ENCODE data around the gene IL6. TPM values are rescaled to one million over a fixed set of nuclear protein-coding genes. Genes with fewer than 3 reads are reported as not detected.

The IL6 gene
- total and polyA plus RNA-seq, 10 of the 15 experiments (the other 5 are each of a cell fraction or from before 2014, with no cell fraction given): not detected

DNA sequence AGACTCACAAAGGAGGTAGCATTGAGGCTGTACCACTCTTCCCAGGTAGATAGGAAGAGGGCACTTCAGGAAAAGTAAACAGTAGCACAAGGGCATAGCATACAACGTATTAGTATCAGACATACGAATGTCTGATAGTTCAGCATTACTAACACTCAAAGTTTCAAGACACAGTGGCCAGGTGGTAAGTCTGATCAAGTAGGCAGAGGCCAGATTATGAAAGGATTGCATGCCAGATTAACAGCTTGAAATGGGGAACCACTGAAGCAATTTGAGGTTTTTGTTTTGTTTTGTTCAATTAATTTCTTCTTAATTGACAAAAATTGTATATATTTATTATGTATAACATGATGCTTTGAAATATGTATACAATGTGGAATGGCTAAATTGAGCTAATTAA, 45.7 kb upstream of the IL6 start:
- no peak for DNase-seq (ENCODE audit: low read depth, low spot score)
- Histone ChIP-seq H3K27me3 (replicated peaks in 1 of 2; ENCODE audit: control insufficient read depth in 2 of 2, insufficient read depth in 2 of 2, low read length in 1 of 2) (peaks cover 0 to 6% of the 10 kb centered on the region in 2 experiments; a peak in 1 of 4 replicates), H3K4me1 (ENCODE audit: control insufficient read depth, insufficient read depth, low read length) (peaks cover 12% of the 10 kb centered on the region), H3K4me2 (ENCODE audit: control insufficient read depth, insufficient read depth) (no peak overlapping the region), H3K79me2 (ENCODE audit: control insufficient read depth, insufficient read depth, low read length) (no peaks in the 10 kb centered on the region), H3K27ac (ENCODE audit: control insufficient read depth, insufficient read depth) (no peak overlapping the region), H3K9ac (ENCODE audit: control insufficient read depth, insufficient read depth, low read length) (no peak overlapping the region), H4K20me1 (ENCODE audit: control insufficient read depth, insufficient read depth) (no peaks in the 10 kb centered on the region), H3K4me3 (no peak overlapping the region), H3K9me3 (replicated peaks; ENCODE audit: control insufficient read depth, insufficient read depth, low read length) (no peaks in the 10 kb centered on the region; the same call in 2 of the 3 replicates), H2AFZ (ENCODE audit: control insufficient read depth, low read depth, low read length) (no peak overlapping the region), H3K36me3 (ENCODE audit: control insufficient read depth in 2 of 2, insufficient read depth in 2 of 2, low read length in 1 of 2) (no peaks in the 10 kb centered on the region)
- RAD21 ChIA-PET (ENCODE audit: unreplicated experiment): no interaction called here
- in situ Hi-C loops (cut with MboI) (no loop called here), intact Hi-C loops (cut with micrococcal nuclease; ENCODE audit: unreplicated experiment) (no loop called here)
- CTCF ChIA-PET: interaction anchor here (0.7 kb wide), 1 partner anchor 374 kb away, joined by 3 read pairs; no protein-coding TSS in a partner anchor
- SMC1A ChIA-PET (ENCODE audit: uncharacterized antibody, unreplicated experiment): no interaction called here
- no peak for ATAC-seq
- POLR2A ChIA-PET: no interaction called here
- FAIRE-seq: no peak
- WGBS (ENCODE audit: insufficient coverage, insufficient replicate concordance, low lambda C conversion rate, missing lambda C conversion rate): 52% methylated on average over 2 of the region's 2 CpGs
- no TSS peak for BruUV-seq (replicated peaks)
- TF ChIP-seq STAT1 (conservative IDR thresholded peaks at IDR 0.05) (no peak), ATF7 (IDR thresholded peaks at IDR 0.05; ENCODE audit: low read depth) (no peak), KLF5 (IDR thresholded peaks at IDR 0.05; ENCODE audit: partially characterized antibody) (no peak), ZNF384 (IDR thresholded peaks at IDR 0.05; ENCODE audit: borderline replicate concordance, low read depth, low read length) (no peak), ZNF207 (IDR thresholded peaks at IDR 0.05; ENCODE audit: borderline replicate concordance) (no peak), IRF4 (IDR thresholded peaks at IDR 0.05; ENCODE audit: low read depth, low read length) (no peak), SMAD5 (IDR thresholded peaks at IDR 0.05; ENCODE audit: low read depth) (no peak), BHLHE40 (IDR thresholded peaks at IDR 0.05; ENCODE audit: borderline replicate concordance in 1 of 2, low read depth in 2 of 2, low read length in 1 of 2) (no peak), CEBPB (IDR thresholded peaks at IDR 0.05; ENCODE audit: borderline replicate concordance in 1 of 2, low read depth in 2 of 2, low read length in 2 of 2) (no peak), MYC (IDR thresholded peaks at IDR 0.05; ENCODE audit: insufficient read depth, insufficient read length, insufficient replicate concordance, low read length, severe bottlenecking) (no peak)
- TF ChIP-seq, protein P1, sequence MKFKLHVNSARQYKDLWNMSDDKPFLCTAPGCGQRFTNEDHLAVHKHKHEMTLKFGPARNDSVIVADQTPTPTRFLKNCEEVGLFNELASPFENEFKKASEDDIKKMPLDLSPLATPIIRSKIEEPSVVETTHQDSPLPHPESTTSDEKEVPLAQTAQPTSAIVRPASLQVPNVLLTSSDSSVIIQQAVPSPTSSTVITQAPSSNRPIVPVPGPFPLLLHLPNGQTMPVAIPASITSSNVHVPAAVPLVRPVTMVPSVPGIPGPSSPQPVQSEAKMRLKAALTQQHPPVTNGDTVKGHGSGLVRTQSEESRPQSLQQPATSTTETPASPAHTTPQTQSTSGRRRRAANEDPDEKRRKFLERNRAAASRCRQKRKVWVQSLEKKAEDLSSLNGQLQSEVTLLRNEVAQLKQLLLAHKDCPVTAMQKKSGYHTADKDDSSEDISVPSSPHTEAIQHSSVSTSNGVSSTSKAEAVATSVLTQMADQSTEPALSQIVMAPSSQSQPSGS (IDR thresholded peaks at IDR 0.05; ENCODE audit: low read length): no peak
- TF ChIP-seq, protein P2, sequence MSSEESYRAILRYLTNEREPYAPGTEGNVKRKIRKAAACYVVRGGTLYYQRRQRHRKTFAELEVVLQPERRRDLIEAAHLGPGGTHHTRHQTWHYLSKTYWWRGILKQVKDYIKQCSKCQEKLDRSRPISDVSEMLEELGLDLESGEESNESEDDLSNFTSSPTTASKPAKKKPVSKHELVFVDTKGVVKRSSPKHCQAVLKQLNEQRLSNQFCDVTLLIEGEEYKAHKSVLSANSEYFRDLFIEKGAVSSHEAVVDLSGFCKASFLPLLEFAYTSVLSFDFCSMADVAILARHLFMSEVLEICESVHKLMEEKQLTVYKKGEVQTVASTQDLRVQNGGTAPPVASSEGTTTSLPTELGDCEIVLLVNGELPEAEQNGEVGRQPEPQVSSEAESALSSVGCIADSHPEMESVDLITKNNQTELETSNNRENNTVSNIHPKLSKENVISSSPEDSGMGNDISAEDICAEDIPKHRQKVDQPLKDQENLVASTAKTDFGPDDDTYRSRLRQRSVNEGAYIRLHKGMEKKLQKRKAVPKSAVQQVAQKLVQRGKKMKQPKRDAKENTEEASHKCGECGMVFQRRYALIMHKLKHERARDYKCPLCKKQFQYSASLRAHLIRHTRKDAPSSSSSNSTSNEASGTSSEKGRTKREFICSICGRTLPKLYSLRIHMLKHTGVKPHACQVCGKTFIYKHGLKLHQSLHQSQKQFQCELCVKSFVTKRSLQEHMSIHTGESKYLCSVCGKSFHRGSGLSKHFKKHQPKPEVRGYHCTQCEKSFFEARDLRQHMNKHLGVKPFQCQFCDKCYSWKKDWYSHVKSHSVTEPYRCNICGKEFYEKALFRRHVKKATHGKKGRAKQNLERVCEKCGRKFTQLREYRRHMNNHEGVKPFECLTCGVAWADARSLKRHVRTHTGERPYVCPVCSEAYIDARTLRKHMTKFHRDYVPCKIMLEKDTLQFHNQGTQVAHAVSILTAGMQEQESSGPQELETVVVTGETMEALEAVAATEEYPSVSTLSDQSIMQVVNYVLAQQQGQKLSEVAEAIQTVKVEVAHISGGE (CRISPR knock-in tag; IDR thresholded peaks at IDR 0.05): no peak
- TF ChIP-seq, protein P3, sequence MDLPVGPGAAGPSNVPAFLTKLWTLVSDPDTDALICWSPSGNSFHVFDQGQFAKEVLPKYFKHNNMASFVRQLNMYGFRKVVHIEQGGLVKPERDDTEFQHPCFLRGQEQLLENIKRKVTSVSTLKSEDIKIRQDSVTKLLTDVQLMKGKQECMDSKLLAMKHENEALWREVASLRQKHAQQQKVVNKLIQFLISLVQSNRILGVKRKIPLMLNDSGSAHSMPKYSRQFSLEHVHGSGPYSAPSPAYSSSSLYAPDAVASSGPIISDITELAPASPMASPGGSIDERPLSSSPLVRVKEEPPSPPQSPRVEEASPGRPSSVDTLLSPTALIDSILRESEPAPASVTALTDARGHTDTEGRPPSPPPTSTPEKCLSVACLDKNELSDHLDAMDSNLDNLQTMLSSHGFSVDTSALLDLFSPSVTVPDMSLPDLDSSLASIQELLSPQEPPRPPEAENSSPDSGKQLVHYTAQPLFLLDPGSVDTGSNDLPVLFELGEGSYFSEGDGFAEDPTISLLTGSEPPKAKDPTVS (IDR thresholded peaks at IDR 0.05; ENCODE audit: low read depth, low read length): no peak
- TF ChIP-seq, protein P4, sequence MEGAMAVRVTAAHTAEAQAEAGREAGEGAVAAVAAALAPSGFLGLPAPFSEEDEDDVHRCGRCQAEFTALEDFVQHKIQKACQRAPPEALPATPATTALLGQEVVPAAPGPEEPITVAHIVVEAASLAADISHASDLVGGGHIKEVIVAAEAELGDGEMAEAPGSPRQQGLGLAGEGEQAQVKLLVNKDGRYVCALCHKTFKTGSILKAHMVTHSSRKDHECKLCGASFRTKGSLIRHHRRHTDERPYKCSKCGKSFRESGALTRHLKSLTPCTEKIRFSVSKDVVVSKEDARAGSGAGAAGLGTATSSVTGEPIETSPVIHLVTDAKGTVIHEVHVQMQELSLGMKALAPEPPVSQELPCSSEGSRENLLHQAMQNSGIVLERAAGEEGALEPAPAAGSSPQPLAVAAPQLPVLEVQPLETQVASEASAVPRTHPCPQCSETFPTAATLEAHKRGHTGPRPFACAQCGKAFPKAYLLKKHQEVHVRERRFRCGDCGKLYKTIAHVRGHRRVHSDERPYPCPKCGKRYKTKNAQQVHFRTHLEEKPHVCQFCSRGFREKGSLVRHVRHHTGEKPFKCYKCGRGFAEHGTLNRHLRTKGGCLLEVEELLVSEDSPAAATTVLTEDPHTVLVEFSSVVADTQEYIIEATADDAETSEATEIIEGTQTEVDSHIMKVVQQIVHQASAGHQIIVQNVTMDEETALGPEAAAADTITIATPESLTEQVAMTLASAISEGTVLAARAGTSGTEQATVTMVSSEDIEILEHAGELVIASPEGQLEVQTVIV (IDR thresholded peaks at IDR 0.05; ENCODE audit: borderline replicate concordance, partially characterized antibody): no peak
- TF ChIP-seq, protein P5, sequence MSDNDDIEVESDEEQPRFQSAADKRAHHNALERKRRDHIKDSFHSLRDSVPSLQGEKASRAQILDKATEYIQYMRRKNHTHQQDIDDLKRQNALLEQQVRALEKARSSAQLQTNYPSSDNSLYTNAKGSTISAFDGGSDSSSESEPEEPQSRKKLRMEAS (IDR thresholded peaks at IDR 0.05; ENCODE audit: low read depth, low read length): no peak
